Tibial nerve (tissue), 4 donors: ENCODE data around the gene C12orf57.

Experiments used
- CTCF ChIP-seq, 5 experiments: fragments of 200-600 bp in 3 of 5; fragments of 450-650 bp in 2 of 5; sonication (generic) in 3 of 5; IDR thresholded peaks; one replicate each; pipeline ENCODE4 v1.5.1; 2016 to 2019; ENCODE audit warnings: antibody characterized with exemption in 5 of 5, mild to moderate bottlenecking in 3 of 5, moderate library complexity in 2 of 5
- EP300 ChIP-seq, 2 donors: sonication (generic); formaldehyde crosslinking; IDR thresholded peaks; one replicate each; pipeline ENCODE4 v1.6.1; 2017; ENCODE audit warnings: antibody characterized with exemption in 2 of 2, mild to moderate bottlenecking in 1 of 2

GRCh38 chr12:6952121-6952862 is 8.5 kb downstream of the C12orf57 start:
- TF ChIP-seq CTCF (IDR thresholded peaks at IDR 0.05) (no peak), EP300 (IDR thresholded peaks at IDR 0.05) (no peak)
